Measurements from ENCODE around the gene INPP5A. TPM values are rescaled to one million over a fixed set of nuclear protein-coding genes. Genes with fewer than 3 reads are reported as not detected.
"Not testable (repeated sequence)": the region's sequence is repeated elsewhere in the genome, so short reads cannot be mapped to it uniquely, and the experiment has no call there.

The INPP5A gene
- total RNA-seq, 2 donors from 2014 or later, result 14.8 to 18.6 TPM

DNA sequence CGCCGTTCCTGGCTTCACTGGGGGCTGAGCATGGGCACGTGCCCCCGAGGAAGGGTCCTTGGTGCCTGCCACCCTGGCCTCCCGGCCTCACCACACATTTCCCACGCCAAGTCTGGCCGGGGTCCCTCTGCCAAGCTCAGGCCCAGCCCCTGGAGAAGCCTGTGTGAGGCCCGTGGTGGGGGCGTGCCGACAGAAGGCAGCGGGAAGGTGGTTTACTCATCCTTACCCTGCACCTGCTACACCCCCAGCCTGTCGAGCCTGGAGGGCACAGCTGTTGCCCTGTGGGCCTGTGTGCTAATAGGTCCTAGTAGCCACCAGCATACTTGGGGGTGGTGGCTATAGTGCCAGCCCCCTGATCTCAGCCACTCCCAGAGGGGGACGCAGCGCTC, 201.6 kb downstream of the INPP5A start:
- Mint-ChIP-seq H3K27me3 (no peaks in the 10 kb centered on the region), H3K27ac (no peak overlapping the region), H3K4me1 (ENCODE audit: low read depth in 2 of 2) (no peaks in the 10 kb centered on the region), H3K4me3 (no peak overlapping the region), H3K36me3 (no peaks in the 10 kb centered on the region), H3K9me3 (no peaks in the 10 kb centered on the region)
- DNase-seq (ENCODE audit: low spot score) (no peak), ATAC-seq (no peak)

GRCh38 chr10:132740588-132740987, 203.0 kb downstream of the INPP5A start:
- H3K27ac Mint-ChIP-seq, result no peak overlapping the region
- no peaks in the 10 kb centered on the region for H3K27me3 Mint-ChIP-seq
- no peak overlapping the region for H3K4me3 Mint-ChIP-seq
- no peaks in the 10 kb centered on the region for H3K4me1 Mint-ChIP-seq (ENCODE audit: low read depth in 2 of 2)
- ATAC-seq (no peak), DNase-seq (ENCODE audit: low spot score) (no peak)
- no peaks in the 10 kb centered on the region for H3K36me3 Mint-ChIP-seq
- no peaks in the 10 kb centered on the region for H3K9me3 Mint-ChIP-seq

DNA sequence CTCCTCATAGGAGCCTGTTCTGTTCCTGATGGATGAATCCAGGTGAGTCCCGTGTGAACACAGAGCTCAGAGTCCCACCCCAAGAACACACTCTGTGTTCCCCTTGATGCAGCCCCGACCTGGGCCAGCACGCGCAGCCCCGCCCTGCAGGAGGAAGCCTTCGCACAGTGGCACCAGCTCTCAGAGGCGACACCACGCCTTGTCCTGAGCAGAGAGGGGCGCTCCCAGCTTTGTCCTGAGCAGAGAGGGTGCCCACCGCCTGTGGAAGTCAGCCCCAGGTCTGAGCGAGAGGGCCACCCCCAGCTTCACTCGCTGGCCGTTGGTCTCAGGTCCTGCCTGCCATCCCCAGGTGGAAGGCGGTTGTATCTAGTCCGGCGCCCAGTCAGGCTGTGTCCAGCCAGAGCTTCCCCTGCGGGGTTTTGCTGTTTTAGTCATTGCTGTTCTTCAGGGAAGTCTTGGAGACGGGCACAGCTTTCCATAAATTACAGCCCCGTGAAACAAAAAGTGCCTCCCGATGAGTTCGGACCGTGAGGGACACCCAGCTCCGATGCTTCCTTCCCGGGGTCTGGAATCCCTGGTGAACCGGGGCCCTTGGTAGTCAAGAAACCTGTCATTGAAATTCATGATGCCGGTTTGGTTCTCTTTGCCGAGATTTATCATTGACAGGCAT, 204.7 kb downstream of the INPP5A start:
- no peaks in the 10 kb centered on the region for H3K4me1 Mint-ChIP-seq (ENCODE audit: low read depth in 2 of 2)
- no peak overlapping the region for H3K4me3 Mint-ChIP-seq
- no peaks in the 10 kb centered on the region for H3K27me3 Mint-ChIP-seq
- ATAC-seq, result no peak
- DNase-seq (ENCODE audit: low spot score), result no peak
- no peaks in the 10 kb centered on the region for H3K9me3 Mint-ChIP-seq
- H3K36me3 Mint-ChIP-seq, result no peaks in the 10 kb centered on the region
- H3K27ac Mint-ChIP-seq, result no peak overlapping the region

DNA sequence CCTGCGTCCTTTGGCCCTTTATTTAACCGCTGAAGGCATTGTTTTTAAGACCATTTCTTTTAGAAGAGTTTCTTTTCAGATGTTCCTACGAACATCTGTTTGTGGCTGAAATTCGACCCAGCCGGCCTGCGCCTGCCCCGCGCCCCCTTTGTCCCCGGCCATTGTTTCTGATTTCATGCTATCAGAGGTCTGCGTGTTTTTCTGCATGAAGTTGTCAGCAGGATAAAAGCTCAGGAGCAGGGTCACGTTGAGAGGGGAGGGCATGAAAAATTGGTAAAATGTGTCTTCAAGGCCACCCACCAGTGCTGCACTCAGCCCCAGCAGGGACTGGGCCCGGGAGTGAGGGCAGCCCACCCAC, 205.2 kb downstream of the INPP5A start:
- DNase-seq (ENCODE audit: low spot score) (no peak), ATAC-seq (no peak)
- Mint-ChIP-seq H3K27me3 (no peaks in the 10 kb centered on the region), H3K4me1 (ENCODE audit: low read depth in 2 of 2) (no peaks in the 10 kb centered on the region), H3K4me3 (no peak overlapping the region), H3K9me3 (no peaks in the 10 kb centered on the region), H3K27ac (no peak overlapping the region), H3K36me3 (no peaks in the 10 kb centered on the region)

GRCh38 chr10:132743196-132743924, 205.8 kb downstream of the INPP5A start:
- H3K27ac Mint-ChIP-seq, H3K36me3 Mint-ChIP-seq: not testable (repeated sequence)

GRCh38 chr10:132743925-132744490, 206.4 kb downstream of the INPP5A start:
- Mint-ChIP-seq H3K9me3 (no peaks in the 10 kb centered on the region), H3K27ac (no peak overlapping the region), H3K36me3 (no peaks in the 10 kb centered on the region), H3K4me1 (ENCODE audit: low read depth in 2 of 2) (no peaks in the 10 kb centered on the region), H3K4me3 (no peak overlapping the region), H3K27me3 (no peaks in the 10 kb centered on the region)
- DNase-seq (ENCODE audit: low spot score) (no peak), ATAC-seq (no peak)

More at GRCh38 chr10:132743196-132743924, 205.8 kb downstream of the INPP5A start:
- not testable (repeated sequence) for H3K27me3 Mint-ChIP-seq; DNase-seq (ENCODE audit: low spot score); ATAC-seq; H3K4me3 Mint-ChIP-seq; H3K4me1 Mint-ChIP-seq (ENCODE audit: low read depth in 2 of 2); H3K9me3 Mint-ChIP-seq

DNA sequence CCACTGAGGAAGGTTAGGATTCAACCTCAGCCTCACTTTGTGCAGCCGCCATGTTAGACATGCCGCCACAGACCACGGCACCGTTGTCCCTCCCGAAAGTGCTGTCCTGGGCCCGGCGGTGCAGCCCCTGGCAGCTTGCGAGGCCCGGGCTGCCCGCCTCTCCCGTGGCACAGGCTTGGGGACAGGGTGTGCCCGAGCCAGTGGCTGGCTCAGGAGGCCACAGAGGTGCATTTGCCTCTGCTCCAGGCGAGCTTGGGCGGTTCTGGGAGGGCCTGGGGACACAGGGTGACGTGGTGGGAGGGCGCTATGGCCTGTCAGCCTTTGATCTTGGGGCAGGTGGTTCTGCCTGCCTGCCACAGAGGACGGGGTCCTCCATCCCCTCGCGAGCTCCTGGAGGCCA, 207.3 kb downstream of the INPP5A start:
- Mint-ChIP-seq H3K9me3 (no peaks in the 10 kb centered on the region), H3K36me3 (no peaks in the 10 kb centered on the region), H3K27ac (no peak overlapping the region), H3K4me3 (no peak overlapping the region), H3K4me1 (ENCODE audit: low read depth in 2 of 2) (no peaks in the 10 kb centered on the region), H3K27me3 (no peaks in the 10 kb centered on the region)
- DNase-seq (ENCODE audit: low spot score), result no peak
- ATAC-seq, result no peak

DNA sequence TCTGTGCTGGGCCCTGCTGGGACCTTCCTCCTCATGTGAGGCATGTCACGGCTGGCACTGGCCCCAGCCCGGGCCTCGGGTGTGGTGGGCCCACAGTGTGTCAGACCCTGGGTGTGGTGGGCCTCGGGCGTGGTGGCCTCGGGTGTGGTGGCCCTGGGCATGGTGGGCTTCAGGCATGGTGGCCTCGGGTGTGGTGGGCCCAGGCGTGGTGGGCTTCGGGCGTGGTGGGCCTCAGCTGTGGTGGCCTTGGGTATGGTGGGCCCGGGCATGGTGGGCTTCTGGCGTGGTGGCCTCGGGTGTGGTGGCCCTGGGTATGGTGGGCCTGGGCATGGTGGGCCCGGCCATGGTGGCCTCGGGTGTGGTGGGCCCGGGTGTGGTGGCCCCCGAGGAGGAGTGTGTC, 207.9 kb downstream of the INPP5A start:
- Mint-ChIP-seq H3K4me3 (no peak overlapping the region), H3K4me1 (ENCODE audit: low read depth in 2 of 2) (no peaks in the 10 kb centered on the region), H3K9me3 (no peaks in the 10 kb centered on the region), H3K36me3 (no peaks in the 10 kb centered on the region), H3K27me3 (no peaks in the 10 kb centered on the region), H3K27ac (no peak overlapping the region)
- ATAC-seq, result peak in 1 of 2 donors; percentile 25
- DNase-seq (ENCODE audit: low spot score), result no peak

GRCh38 chr10:132745971-132746370, 208.4 kb downstream of the INPP5A start:
- Mint-ChIP-seq H3K4me1 (ENCODE audit: low read depth in 2 of 2) (no peaks in the 10 kb centered on the region), H3K27me3 (no peaks in the 10 kb centered on the region), H3K27ac (no peak overlapping the region), H3K4me3 (no peak overlapping the region), H3K9me3 (no peaks in the 10 kb centered on the region), H3K36me3 (no peaks in the 10 kb centered on the region)
- ATAC-seq, result no peak
- DNase-seq (ENCODE audit: low spot score), result no peak

- no peak overlapping the region for H3K4me3 Mint-ChIP-seq
These were observed 208.8 kb downstream of the INPP5A start for GRCh38 chr10:132746386-132746785.

GRCh38 chr10:132746801-132747625, 209.4 kb downstream of the INPP5A start:
- Mint-ChIP-seq H3K4me3 (no peak overlapping the region), H3K27ac (no peak overlapping the region), H3K9me3 (no peaks in the 10 kb centered on the region), H3K36me3 (no peaks in the 10 kb centered on the region), H3K27me3 (no peaks in the 10 kb centered on the region), H3K4me1 (ENCODE audit: low read depth in 2 of 2) (no peaks in the 10 kb centered on the region)
- ATAC-seq (no peak), DNase-seq (ENCODE audit: low spot score) (no peak)

More at GRCh38 chr10:132746386-132746785, 208.8 kb downstream of the INPP5A start:
- no peak for ATAC-seq
- no peak overlapping the region for H3K27ac Mint-ChIP-seq
- H3K9me3 Mint-ChIP-seq, result no peaks in the 10 kb centered on the region
- H3K4me1 Mint-ChIP-seq (ENCODE audit: low read depth in 2 of 2), result no peaks in the 10 kb centered on the region
- DNase-seq (ENCODE audit: low spot score), result no peak
- H3K36me3 Mint-ChIP-seq, result no peaks in the 10 kb centered on the region
- no peaks in the 10 kb centered on the region for H3K27me3 Mint-ChIP-seq

DNA sequence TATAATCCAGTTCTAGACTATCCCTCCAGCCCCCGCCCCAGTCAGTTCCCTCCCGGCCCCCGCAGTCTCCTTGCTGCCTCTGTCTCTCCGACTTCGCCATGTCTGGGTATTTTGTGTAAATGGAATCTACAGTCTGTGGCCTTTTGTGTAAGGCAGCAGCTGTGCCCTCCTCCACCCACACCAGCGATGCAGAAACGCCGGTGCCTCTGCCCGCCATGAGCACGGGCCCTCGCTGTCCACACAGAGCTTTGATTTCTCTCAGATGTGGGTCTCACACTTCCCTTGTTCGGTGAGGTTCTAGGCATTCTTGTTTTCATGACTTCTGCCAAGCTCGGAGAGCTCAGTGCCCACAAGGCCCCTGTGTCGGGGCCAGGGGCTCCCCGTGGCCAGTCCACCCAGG, 210.5 kb downstream of the INPP5A start:
- Mint-ChIP-seq H3K36me3 (no peaks in the 10 kb centered on the region), H3K27me3 (no peaks in the 10 kb centered on the region), H3K9me3 (no peaks in the 10 kb centered on the region), H3K27ac (no peak overlapping the region), H3K4me3 (no peak overlapping the region), H3K4me1 (ENCODE audit: low read depth in 2 of 2) (no peaks in the 10 kb centered on the region)
- no peak for ATAC-seq
- DNase-seq (ENCODE audit: low spot score), result no peak

DNA sequence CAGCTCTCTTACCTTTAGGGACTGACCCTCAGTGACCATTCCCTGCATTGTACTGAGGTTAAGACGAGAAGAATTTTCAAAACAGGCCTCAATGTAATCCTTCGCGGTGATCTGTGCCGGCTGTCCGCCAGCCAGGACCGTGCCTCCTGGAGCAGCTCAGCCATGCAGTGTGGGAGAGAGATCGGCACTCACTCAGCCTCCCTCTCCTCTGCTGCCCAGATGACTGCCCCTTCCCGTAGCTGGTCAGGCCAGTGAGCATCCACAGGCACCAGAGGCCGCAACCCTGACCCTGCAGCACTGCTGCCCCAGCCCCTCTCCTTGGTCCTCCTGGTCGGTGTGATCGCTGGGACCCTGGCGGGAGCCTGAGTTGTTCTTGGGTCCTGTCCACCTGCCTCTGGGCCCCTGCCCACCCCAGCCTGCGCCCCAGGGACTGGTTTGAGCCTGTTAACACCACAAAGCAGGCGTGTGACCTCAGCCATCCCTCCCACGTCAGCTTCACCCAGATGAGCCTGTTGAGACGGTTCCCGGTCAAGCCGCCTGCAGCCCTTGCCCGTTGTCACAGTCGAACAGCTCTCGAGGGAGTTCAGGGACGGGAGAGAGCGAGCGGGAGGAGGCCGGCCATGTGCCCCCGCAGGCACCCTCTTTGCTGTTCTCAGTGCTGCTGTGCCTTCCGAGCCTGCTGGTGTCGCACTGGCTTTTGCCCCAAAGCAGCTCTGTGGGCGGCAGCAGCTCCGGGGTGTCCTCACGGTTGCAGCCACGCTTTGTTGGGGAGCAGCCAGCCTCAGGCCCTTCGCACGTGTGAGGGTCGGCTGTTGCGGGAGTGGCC, 211.2 kb downstream of the INPP5A start:
- Mint-ChIP-seq H3K4me3 (no peak overlapping the region), H3K9me3 (no peaks in the 10 kb centered on the region), H3K27me3 (no peaks in the 10 kb centered on the region), H3K36me3 (no peaks in the 10 kb centered on the region), H3K27ac (no peak overlapping the region), H3K4me1 (ENCODE audit: low read depth in 2 of 2) (no peaks in the 10 kb centered on the region)
- DNase-seq (ENCODE audit: low spot score), result no peak
- ATAC-seq, result no peak
